PC-3 (cell line): ENCODE data around the gene TNFAIP6.

Experiments used
- CTCF ChIP-seq: fragments of 300-600 bp; sonication (generic); conservative IDR thresholded peaks from 2 replicates; pipeline ENCODE4 v1.5.1; 2017; ENCODE audit warnings: antibody characterized with exemption, low read depth, mild to moderate bottlenecking, low read length
- EZH2 ChIP-seq: fragments of 300-600 bp; sonication (generic); IDR thresholded peaks from one replicate; pipeline ENCODE4 v1.6.1; 2017; ENCODE audit warnings: antibody characterized with exemption, mild to moderate bottlenecking, low read length; ENCODE audit not compliant: unreplicated experiment
- EZH2phosphoT487 ChIP-seq: fragments of 300-600 bp; sonication (generic); IDR thresholded peaks from 2 replicates; pipeline ENCODE4 v1.6.1; 2018; ENCODE audit warnings: mild to moderate bottlenecking, antibody characterized with exemption, low read length, borderline replicate concordance

GRCh38 chr2:151408788-151409600 lies 51.6 kb downstream of the TNFAIP6 start:
- TF ChIP-seq CTCF (no peak), EZH2 (no peak), EZH2phosphoT487 (no peak)
